Astrocyte (in vitro differentiated cells and primary cell): ENCODE measurements around the gene NDUFAF5. TPM values are rescaled to one million over a fixed set of nuclear protein-coding genes. Genes with fewer than 3 reads are reported as not detected.

Source experiments
- DNase-seq: peaks from one replicate; pipeline ENCODE4 v3.0.0-alpha.2; 2010; ENCODE audit warnings: low read depth
- FAIRE-seq: peaks from 2 replicates; lab custom pipeline; 2011; peaks lifted over from hg19 to GRCh38; lab: Jason Lieb, UNC
- H2AFZ ChIP-seq: 2 replicates; pipeline ENCODE4 v1.6.0; 2012; ENCODE audit warnings: low read depth, low read length, inconsistent platforms
- H3K27ac ChIP-seq: 2 replicates; pipeline ENCODE4 v1.5.1; 2011; ENCODE audit warnings: low read depth, low read length, inconsistent platforms
- H3K27me3 ChIP-seq: 2 replicates; pipeline ENCODE4 v1.6.0; 2011; ENCODE audit warnings: low read length, inconsistent platforms; ENCODE audit not compliant: insufficient read depth
- H3K36me3 ChIP-seq: 2 replicates; pipeline ENCODE4 v1.5.1; 2011; ENCODE audit warnings: low read length, inconsistent platforms; ENCODE audit not compliant: insufficient read depth
- H3K4me1 ChIP-seq: 2 replicates; pipeline ENCODE4 v1.5.1; 2011; ENCODE audit warnings: low read length, inconsistent platforms; ENCODE audit not compliant: insufficient read depth
- H3K4me2 ChIP-seq: 2 replicates; pipeline ENCODE4 v1.6.0; 2012; ENCODE audit warnings: low read length, inconsistent platforms
- H3K4me3 ChIP-seq: 2 replicates; pipeline ENCODE4 v1.5.1; 2011; ENCODE audit warnings: low read depth, mild to moderate bottlenecking, low read length, inconsistent platforms; ENCODE audit not compliant: insufficient read depth
- H3K79me2 ChIP-seq: 2 replicates; pipeline ENCODE4 v1.6.0; 2012; ENCODE audit warnings: mild to moderate bottlenecking, low read length, inconsistent platforms; ENCODE audit not compliant: insufficient read depth
- H3K9ac ChIP-seq: 2 replicates; pipeline ENCODE4 v1.6.0; 2012; ENCODE audit warnings: mild to moderate bottlenecking, low read length, inconsistent platforms
- H3K9me3 ChIP-seq: 2 replicates; pipeline ENCODE4 v1.5.1; 2012; ENCODE audit warnings: low read depth, mild to moderate bottlenecking, low read length, inconsistent platforms; ENCODE audit not compliant: insufficient read depth
- H4K20me1 ChIP-seq: 2 replicates; pipeline ENCODE4 v1.6.0; 2012; ENCODE audit warnings: low read length, inconsistent platforms; ENCODE audit not compliant: insufficient read depth
- H3K27ac Mint-ChIP-seq: one replicate; pipeline ENCODE4 v1.8.0; 2021; ENCODE audit warnings: mild to moderate bottlenecking, mixed read lengths; ENCODE audit not compliant: unreplicated experiment
- H3K27me3 Mint-ChIP-seq: one replicate; pipeline ENCODE4 v1.8.0; 2021; ENCODE audit warnings: low read depth, mixed read lengths; ENCODE audit not compliant: unreplicated experiment
- H3K36me3 Mint-ChIP-seq: one replicate; pipeline ENCODE4 v1.8.0; 2021; ENCODE audit warnings: low read depth, mixed read lengths; ENCODE audit not compliant: unreplicated experiment
- H3K4me1 Mint-ChIP-seq: one replicate; pipeline ENCODE4 v1.8.0; 2021; ENCODE audit warnings: low read depth, mixed read lengths; ENCODE audit not compliant: unreplicated experiment
- H3K4me3 Mint-ChIP-seq: one replicate; pipeline ENCODE4 v1.8.0; 2021; ENCODE audit warnings: mild to moderate bottlenecking, moderate library complexity, mixed read lengths; ENCODE audit not compliant: unreplicated experiment
- H3K9me3 Mint-ChIP-seq: one replicate; pipeline ENCODE4 v1.8.0; 2021; ENCODE audit warnings: mild to moderate bottlenecking, mixed read lengths; ENCODE audit not compliant: unreplicated experiment
- CTCF ChIP-seq: IDR thresholded peaks from 2 replicates; pipeline ENCODE4 v1.5.1; 2011; ENCODE audit warnings: low read depth, mild to moderate bottlenecking, inconsistent platforms, low read length, moderate library complexity; ENCODE audit not compliant: insufficient read depth
- EZH2 ChIP-seq: IDR thresholded peaks from 2 replicates; pipeline ENCODE4 v1.6.1; 2012; ENCODE audit warnings: mild to moderate bottlenecking, low read length, inconsistent platforms; ENCODE audit not compliant: insufficient read depth
- total RNA-seq: library from RNA; stranded (reverse); gene quantifications from 2 replicates; pipeline ENCODE4 v1.2.1, GENCODE V29; 2021

NDUFAF5 gene
- total RNA-seq, 1 donor from 2014 or later = 31.6 TPM

- Mint-ChIP-seq H3K27ac (no peak overlapping the region), H3K9me3 (no peaks in the 10 kb centered on the region), H3K4me3 (no peak overlapping the region), H3K27me3 (no peaks in the 10 kb centered on the region), H3K36me3 (peaks cover 5% of the 10 kb centered on the region), H3K4me1 (peaks cover 13% of the 10 kb centered on the region)
- Histone ChIP-seq H3K9ac (no peak overlapping the region), H3K9me3 (no peaks in the 10 kb centered on the region), H3K79me2 (peaks cover 49% of the 10 kb centered on the region), H3K4me1 (peaks cover 11% of the 10 kb centered on the region), H3K36me3 (peaks cover 37% of the 10 kb centered on the region), H3K27me3 (no peaks in the 10 kb centered on the region), H2AFZ (no peak overlapping the region), H3K4me2 (no peak overlapping the region), H3K4me3 (no peak overlapping the region), H4K20me1 (peaks cover 41% of the 10 kb centered on the region), H3K27ac (no peak overlapping the region)
- peak; percentile 70 for TF ChIP-seq CTCF
- TF ChIP-seq EZH2 = no peak
- peak; percentile 34 for FAIRE-seq
- DNase-seq = peak; percentile 39
These were observed 3.5 kb downstream of the NDUFAF5 start for GRCh38 chr20:13788167-13788834.

- Mint-ChIP-seq H3K27ac (no peak overlapping the region), H3K4me1 (peaks cover 11% of the 10 kb centered on the region), H3K27me3 (no peaks in the 10 kb centered on the region), H3K4me3 (no peak overlapping the region), H3K9me3 (no peaks in the 10 kb centered on the region), H3K36me3 (peaks cover 8% of the 10 kb centered on the region)
- Histone ChIP-seq H4K20me1 (peaks cover 38% of the 10 kb centered on the region), H3K36me3 (peaks cover 54% of the 10 kb centered on the region), H2AFZ (no peak overlapping the region), H3K4me1 (peaks cover 11% of the 10 kb centered on the region), H3K27me3 (no peaks in the 10 kb centered on the region), H3K4me3 (no peak overlapping the region), H3K27ac (no peak overlapping the region), H3K9ac (no peak overlapping the region), H3K79me2 (peaks cover 25% of the 10 kb centered on the region), H3K4me2 (no peak overlapping the region), H3K9me3 (no peaks in the 10 kb centered on the region)
- DNase-seq (no peak), FAIRE-seq (no peak)
- TF ChIP-seq CTCF (no peak), EZH2 (no peak)
These were observed 5.9 kb downstream of the NDUFAF5 start for GRCh38 chr20:13790708-13791107.
